Thyroid gland (tissue), 4 donors: ENCODE results near the gene TMEM14A.
"Not testable (repeated sequence)": the region's sequence is repeated elsewhere in the genome, so short reads cannot be mapped to it uniquely, and the experiment has no call there.

Experiments used
- CTCF ChIP-seq, 6 experiments: fragments of 200-600 bp in 3 of 6; fragments of 450-650 bp in 3 of 6; sonication (generic) in 3 of 6; IDR thresholded peaks; one replicate each; pipeline ENCODE4 v1.5.1; 2016 to 2019; ENCODE audit warnings: antibody characterized with exemption in 6 of 6, mild to moderate bottlenecking in 2 of 6, inconsistent platforms in 1 of 6, moderate library complexity in 1 of 6
- POLR2A ChIP-seq, 2 donors: fragments of 450-650 bp; IDR thresholded peaks; one replicate each; pipeline ENCODE4 v1.6.1; 2017; ENCODE audit warnings: antibody characterized with exemption in 2 of 2, mild to moderate bottlenecking in 2 of 2, moderate library complexity in 1 of 2

- not testable (repeated sequence) for TF ChIP-seq POLR2A, CTCF (IDR thresholded peaks at IDR 0.05)
Measured at GRCh38 chr6:52655941-52656340, 15.0 kb upstream of the TMEM14A start.
